Activated effector memory CD4-positive, alpha-beta T cell treated with Interleukin-2 at 50 U/mL for 16 hours (primary cell): ENCODE measurements around the gene HSH2D.

ENCODE experiments used
- DNase-seq: peaks from one replicate; pipeline ENCODE4 v3.0.0-alpha.2; 2020

HSH2D gene

DNA sequence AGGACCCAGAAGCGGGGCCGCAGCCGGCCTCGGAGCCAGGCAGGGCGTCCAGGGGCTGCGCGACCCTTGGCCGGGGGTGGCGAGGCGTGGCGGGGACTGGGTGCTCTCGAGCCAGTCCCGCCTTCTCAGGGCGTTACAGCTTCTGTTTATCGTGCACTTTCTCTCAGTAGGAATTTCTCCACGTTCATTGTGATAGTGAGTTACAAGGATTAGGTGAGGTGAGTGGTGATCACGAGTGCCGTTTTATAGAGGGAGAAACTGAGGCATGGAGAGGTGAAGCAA is 54.8 kb downstream of the HSH2D start:
- no peak for DNase-seq

DNA sequence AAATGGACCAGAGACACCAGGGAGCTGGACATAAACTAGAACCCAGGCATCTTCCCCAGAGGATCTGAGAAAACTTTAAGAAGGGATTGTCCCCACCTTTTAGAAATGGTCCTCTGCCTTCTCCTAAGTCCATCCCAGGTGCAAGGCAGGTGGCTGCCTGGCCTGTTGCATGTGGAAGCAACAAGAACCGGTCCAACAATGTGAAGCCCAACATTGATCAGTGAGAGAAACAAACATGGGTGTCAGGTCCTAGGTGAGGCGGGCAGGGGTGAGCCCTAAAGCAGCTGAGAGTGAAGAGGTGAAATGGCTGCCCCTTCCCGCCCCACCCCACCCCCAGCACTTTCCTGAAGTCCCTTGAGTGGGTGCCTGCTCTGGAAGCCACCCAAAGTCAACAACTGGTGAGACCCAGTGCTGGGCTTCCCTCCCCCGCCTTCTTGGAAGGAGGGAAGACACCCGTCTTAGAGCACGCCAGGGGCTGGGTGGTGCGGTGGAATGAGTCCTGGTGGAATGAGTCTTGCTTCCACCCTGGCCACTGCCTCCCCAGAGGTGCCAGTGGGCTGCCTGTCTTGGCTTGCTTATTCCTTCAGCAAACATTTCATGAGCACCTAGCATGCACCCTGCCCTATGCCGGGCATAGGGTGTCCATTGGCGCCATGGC is 55.9 kb downstream of the HSH2D start:
- no peak for DNase-seq

DNA sequence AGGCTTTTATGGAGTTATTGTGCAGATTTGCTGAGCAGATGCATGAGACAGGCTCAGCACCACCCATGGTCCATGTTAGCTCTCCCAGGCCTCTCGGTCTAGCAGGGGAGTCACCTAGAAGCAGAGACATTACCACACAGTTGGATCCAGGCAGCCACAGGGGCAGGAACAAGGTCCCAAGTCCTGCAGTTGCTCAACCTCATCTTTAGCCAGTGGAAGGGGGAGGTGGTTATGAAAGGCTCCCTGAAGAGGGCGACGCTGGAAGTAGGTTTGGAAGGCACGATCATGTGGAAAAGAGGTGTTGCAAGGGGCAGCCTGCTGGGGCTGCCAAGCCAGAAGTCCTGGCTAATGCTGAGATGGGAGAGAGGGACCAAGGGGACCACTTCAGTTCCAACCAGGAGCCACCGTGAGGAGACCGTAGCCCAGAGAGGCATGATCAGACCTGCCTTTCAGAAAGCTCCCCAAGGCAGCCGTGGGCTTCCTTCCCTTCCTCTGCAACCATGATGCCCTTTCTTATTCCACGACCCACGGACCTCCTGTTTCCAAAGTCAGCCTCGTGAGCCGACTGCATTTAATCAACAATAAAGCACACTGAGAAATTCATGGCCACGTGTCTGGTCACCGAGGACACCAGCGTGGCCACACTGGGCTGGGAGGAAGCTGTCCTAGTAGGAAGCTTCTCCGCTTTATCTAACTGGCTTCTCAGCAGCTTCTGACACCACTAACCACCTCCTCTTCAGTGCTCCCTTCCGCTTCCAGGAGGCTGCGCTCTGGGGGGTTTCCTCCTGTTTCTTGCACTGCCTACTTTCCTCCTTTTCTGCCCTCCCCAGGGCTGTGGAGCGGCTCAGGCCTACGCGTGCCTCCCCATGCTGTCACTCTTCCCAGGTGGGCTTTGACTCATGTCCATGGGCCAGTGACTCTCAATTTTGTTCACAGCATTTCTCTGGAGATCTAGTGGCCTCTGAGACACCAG is 56.8 kb downstream of the HSH2D start:
- DNase-seq, result no peak

DNA sequence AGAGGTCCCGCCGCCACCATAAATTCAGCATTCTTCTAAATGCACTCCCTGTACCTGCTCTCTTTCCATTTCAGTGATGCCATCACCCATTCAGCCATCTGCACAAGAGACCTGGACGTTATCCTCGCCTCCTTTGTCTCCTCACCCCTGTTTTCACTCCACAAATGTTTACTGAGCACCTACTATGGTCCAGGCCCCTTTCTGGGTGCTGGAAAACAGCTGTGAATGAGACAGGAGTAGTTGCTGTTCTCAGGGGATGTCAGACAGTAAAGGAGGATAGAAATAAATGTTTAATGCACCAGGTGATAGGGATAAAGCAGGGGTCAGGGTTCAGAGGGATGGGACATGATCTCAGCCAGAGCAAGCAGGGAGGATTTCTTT is 57.5 kb downstream of the HSH2D start:
- DNase-seq, result no peak

DNA sequence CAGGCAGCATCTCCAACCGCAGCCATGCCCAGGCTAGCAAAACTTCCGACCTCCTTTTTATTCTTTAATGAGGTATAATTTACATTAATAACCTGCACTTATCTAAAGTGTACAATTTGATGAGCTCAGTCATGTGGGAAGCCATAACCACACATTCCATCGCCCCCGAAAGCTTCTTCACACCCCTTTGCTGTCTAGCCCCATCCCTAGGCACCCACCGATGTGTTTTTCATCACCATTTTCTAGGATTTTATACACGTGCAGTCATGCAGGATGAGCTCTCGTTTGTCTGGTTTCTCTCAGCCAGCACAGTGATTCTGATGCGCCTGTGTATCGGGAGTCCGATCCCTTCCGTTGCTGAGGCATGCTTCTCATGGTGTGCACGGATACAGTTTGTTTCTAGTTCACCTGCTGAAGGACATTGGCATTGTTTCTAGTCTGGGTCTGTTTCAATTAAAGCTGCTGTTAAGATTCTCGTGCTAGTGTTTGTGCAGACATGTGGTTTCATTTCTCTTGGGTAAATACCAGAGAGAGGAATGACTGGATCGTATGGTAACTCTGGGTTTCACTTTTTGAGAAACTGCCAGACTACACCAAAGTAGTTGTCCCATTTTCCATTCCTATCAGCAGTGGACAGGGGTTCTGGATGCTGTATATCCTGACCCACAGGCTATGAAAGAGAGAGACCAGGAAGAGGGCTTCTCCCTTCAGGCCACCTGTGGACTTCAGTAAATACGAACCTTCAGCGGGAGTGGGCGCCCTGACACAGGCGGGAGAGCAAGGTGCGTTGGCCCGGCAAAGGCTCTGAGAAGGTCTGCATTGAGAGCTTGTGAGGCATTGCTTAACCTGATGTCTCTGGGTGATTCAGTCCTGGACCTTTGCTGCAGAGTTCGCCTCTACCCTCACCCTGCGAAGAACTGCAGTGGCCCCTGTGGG is 59.1 kb downstream of the HSH2D start:
- no peak for DNase-seq

DNA sequence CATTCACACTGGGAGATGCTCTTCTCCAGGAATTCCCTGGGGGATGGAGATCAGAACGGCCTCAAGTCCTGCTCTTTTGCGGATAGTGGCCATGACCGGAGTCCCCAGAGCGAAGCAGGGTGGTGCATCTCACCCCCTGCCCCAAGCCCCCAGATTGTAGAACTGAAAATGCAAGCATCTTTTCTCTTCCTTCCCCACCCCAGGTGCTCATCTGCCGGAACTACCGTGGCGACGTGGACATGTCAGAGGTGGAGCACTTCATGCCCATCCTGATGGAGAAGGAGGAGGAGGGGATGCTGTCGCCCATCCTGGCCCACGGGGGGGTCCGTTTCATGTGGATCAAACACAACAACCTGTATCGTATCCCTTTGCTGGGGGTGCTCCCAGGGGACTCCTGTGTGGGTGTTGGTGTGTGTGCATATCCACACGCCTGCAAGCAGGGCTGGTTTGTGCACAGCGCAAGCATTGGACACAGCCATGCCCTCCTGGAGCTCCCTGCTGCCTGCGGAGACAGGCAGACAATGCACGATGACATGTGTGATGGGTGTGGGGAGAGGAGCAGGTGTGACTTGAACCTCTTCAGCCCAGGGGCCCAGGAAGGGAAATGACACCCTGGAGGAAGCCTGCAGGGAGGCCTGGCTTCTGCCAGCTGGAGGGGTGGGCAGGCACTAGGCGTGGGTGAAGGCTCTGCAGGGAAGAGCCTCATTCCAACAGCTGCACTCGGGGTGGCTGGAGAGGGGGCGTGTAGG is 59.9 kb downstream of the HSH2D start:
- no peak for DNase-seq

DNA sequence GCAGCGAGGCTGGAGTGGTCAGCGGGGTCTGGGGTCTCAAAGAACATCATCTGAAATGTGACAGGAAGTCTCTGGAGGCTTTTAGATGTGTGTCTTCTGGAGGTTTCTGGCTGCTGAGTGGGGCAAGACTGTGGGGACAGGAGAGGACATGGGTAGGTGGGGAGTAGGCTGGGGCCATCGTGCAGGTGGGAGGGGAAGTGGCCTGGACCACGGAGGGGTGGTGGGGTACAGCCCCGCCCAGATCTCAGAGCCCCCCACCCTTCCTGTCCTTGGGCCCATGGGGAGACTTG is 60.5 kb downstream of the HSH2D start:
- no peak for DNase-seq

DNA sequence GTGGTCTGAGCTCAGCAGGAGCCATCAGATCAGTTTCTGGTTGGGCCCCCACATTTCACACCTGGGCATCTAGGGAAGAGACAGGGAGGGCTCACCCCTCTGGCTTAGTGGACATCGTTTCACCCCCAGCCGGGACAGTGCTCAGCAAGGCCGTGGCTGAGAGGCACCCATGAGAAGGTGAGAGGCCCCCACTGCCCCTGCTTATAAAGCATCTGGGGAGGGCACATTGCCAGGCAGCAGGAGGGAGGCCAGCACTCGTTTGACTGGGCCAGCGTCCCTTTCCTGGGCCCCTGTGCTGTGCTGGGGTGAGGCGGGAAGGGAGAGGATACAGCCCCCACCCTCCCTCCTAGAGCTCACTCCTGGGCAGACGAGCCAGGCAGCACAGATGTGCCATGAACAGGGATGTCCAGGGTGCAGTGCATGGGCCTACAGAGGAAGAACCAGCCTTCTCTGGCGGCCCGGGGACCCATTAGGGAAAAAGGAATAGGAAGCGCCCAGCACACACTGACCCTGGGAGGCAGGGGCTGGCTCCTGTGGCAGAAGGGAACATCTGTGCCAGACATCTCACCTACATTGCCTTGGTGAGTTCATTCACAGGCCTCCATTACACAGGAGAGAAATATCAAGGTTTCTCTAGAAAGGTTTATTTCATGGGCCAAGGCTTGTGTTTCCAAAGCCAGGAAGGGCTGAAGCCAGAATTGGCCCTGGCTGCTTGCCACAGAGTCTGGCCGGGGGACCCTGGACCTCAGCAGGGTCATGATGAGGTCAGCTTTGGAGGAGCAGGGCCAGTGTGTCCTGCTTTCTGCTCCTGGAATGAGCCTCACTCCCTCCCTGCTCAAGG is 61.9 kb downstream of the HSH2D start:
- DNase-seq, result no peak

DNA sequence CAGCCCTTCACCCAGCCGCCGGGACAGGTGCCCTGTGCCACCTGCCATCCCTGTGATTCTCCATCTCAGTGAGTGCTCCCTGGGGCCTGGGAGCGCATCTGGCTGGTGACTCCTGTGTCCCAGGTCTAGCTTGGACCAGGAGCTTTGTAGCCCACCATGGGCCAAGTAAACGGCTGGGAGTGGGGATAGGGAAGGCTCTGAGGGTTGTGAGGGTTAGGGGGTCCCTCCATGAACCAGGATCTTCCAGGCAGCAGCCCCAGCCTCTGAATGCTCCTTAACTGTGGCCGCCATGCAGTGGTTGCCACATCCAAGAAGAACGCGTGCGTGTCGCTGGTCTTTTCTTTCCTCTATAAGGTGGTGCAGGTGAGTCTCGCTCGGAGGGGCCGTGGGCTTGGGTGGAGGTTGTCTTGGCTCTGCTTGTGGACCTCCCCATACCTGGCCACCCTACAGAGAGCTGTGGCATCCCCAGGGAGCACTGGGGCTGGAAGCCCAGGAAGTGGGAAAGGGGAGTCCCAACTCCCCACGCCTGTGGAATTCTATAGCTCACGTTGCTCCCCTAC is 62.6 kb downstream of the HSH2D start:
- no peak for DNase-seq

DNA sequence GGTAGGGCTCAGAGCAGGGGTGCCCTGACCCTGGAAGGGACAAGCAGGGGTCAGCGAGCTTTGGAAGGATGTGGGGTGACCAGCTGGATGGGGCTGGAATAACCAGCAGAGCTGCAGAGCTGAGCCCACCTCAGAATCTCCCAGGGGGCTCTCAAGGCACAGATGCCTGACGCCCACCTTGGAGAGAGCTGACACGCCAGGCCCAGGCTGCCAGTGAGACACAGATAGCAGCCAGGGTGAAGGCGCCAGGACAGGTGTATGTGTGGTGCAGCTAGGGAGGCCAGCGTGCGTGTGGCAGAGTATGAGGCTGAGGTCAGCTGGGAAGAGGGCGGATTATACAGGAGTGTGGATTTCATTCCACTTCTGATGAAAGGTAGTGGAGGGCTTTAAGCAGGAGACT is 63.2 kb downstream of the HSH2D start:
- no peak for DNase-seq

DNA sequence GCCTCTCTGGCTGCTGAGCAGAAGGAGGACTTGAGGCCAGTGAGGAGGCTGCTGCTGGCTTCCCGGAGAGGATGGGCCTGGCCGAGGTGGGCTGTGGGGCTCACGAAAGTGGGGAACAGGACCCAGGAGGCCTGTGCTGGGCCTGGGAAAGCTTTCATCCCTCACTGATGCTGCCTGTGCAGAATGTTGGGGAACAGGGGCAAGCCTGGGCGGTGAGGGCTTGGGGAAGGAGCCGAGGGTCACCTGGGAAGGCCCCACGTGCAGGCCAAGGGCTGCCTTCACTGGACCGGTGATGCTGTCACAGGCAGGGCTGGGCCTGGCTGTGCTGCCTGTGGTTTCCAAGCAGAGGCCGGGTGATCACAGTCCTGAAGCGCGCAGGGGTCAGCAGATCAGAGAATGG is 63.6 kb downstream of the HSH2D start:
- no peak for DNase-seq

DNA sequence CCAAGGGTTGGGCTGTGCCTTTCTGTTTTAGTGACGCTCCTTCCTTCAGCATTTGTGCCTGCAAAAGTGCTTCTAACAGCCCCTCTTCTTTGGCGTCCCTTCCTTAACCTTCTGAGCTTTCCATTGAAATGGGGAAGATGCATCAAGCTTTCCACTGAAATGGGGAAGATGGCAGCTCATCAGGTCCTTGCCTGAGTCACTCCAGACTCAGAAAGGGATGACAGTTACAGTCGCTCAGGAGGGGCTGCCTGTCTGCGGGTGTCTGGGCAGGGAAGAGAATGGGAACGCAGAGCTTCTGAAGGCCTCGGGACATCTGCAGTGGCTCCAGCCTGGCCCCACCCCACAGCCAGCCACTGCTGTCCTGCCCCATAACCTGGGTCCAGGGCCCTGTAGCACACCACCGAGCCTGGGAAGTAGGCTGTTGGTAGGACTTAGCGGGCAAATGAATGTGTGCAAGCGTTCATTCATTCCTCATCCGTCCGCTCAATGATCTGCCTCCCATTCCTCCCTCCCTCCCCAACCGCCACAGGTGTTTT is 64.1 kb downstream of the HSH2D start:
- no peak for DNase-seq
